GM12891 (cell line): ENCODE results near the gene NTRK3.

Experiments used
- POLR2A ChIP-seq: IDR thresholded peaks from 2 replicates; pipeline ENCODE4 v1.6.1; 2011; ENCODE audit warnings: low read depth, low read length, control low read depth
- POLR2AphosphoS5 ChIP-seq: IDR thresholded peaks from 2 replicates; pipeline ENCODE4 v1.6.1; 2011; ENCODE audit warnings: low read depth, low read length, control low read depth
- SPI1 ChIP-seq: IDR thresholded peaks from 2 replicates; pipeline ENCODE4 v1.6.1; 2011; ENCODE audit warnings: low read depth, low read length, control low read depth
- TAF1 ChIP-seq: IDR thresholded peaks from 2 replicates; pipeline ENCODE4 v1.6.1; 2011; ENCODE audit warnings: low read depth, low read length, control low read depth

DNA sequence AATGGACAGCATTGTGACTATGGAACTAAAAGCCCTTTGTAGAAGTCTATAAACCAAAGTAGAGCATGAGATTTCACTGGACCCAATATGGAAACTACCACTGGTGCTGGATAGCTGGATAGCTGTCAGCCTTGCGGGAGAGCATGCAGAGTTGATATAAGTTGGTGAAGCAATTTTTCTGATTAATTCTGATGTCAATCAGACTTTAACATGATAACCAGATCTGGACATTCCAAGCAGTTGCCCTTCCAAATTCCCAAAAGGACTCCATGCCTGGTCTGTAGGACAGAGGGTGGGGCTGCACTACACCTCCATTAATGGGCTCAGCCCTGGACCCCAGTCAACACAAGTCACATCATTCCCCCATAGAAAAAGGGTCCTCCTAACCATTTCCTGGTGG is 437.8 kb downstream of the NTRK3 start:
- TF ChIP-seq POLR2AphosphoS5 (no peak), SPI1 (no peak), POLR2A (no peak), TAF1 (no peak)
